Tibial nerve (tissue), 4 donors: ENCODE results near the gene BEST2.

Source experiments
- EP300 ChIP-seq, 2 donors: sonication (generic); formaldehyde crosslinking; IDR thresholded peaks; one replicate each; pipeline ENCODE4 v1.6.1; 2017; ENCODE audit warnings: antibody characterized with exemption in 2 of 2, mild to moderate bottlenecking in 1 of 2
- POLR2A ChIP-seq, 2 donors: fragments of 450-650 bp; IDR thresholded peaks; one replicate each; pipeline ENCODE4 v1.6.1; 2017; ENCODE audit warnings: antibody characterized with exemption in 2 of 2, mild to moderate bottlenecking in 2 of 2, moderate library complexity in 2 of 2
- TF ChIP-seq, protein P1 (sequence below), 5 experiments: fragments of 200-600 bp in 3 of 5; fragments of 450-650 bp in 2 of 5; sonication (generic) in 3 of 5; IDR thresholded peaks; one replicate each; pipeline ENCODE4 v1.5.1; 2016 to 2019; ENCODE audit warnings: antibody characterized with exemption in 5 of 5, mild to moderate bottlenecking in 3 of 5, moderate library complexity in 2 of 5

DNA sequence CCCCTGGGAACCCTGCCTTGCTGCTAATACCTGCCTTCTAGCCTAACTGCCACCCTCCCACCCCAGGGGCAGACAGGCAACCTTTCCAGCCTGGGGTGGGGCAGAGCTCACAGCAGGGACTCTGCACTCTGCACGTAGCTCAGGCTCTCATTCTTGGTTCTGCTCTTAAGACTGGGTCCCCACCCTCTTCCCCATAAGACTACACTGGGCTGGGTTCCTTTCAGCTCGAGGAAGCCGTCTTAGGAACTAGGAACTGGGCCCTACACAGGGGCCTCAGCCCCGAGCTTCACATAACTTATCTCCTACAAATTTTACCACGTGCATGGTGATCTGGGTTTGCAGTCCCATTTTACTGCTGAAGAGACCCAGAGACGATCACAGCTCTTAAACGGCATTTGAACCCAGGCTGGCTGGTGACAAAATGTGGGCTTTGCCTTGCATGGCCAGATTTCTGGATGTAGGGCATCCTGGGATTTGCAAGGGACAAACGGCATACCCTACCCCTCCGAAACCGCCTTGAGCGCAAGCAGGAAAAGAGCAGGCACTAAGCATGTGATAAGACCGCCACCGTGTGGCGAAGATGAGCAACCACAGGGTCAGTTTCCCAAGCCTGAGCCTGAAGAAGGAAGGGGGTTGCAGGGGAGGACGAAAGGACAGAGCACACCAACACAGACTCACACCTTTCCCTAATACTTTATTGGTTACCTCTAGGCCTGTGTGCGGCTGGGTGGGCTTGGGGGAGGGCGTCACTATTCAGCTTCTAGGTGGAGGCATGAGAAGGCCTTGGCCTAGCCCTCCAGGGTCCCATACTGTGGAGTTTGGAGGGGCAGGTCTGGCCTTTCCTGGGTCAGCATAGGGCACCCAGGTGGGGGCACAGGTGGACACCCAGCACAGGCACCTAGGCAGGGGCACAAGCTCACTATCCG lies 44.8 kb downstream of the BEST2 start:
- TF ChIP-seq, protein P1, sequence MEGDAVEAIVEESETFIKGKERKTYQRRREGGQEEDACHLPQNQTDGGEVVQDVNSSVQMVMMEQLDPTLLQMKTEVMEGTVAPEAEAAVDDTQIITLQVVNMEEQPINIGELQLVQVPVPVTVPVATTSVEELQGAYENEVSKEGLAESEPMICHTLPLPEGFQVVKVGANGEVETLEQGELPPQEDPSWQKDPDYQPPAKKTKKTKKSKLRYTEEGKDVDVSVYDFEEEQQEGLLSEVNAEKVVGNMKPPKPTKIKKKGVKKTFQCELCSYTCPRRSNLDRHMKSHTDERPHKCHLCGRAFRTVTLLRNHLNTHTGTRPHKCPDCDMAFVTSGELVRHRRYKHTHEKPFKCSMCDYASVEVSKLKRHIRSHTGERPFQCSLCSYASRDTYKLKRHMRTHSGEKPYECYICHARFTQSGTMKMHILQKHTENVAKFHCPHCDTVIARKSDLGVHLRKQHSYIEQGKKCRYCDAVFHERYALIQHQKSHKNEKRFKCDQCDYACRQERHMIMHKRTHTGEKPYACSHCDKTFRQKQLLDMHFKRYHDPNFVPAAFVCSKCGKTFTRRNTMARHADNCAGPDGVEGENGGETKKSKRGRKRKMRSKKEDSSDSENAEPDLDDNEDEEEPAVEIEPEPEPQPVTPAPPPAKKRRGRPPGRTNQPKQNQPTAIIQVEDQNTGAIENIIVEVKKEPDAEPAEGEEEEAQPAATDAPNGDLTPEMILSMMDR (IDR thresholded peaks at IDR 0.05), result peak; percentile 89 to 98 (median 94)
- TF ChIP-seq EP300 (IDR thresholded peaks at IDR 0.05) (peak in 1 of 2 donors; percentile 68), POLR2A (IDR thresholded peaks at IDR 0.05) (no peak)
